GM23338 (cell line): ENCODE measurements around the gene NUSAP1. TPM values are rescaled to one million over a fixed set of nuclear protein-coding genes. Genes with fewer than 3 reads are reported as not detected.

Source experiments
- ATAC-seq: fragments of 200-7000 bp; cut with Tn5 transposase; 3 replicates; pipeline ENCODE4 v1.9.1; 2020
- DNase-seq: peaks from one replicate; pipeline ENCODE4 v3.0.0-alpha.2; 2015; ENCODE audit warnings: low spot score
- H2AFZ ChIP-seq: fragments of 200-600 bp; sonication (generic); 2 replicates; pipeline ENCODE4 v1.8.0; 2016; ENCODE audit warnings: antibody characterized with exemption, mild to moderate bottlenecking, moderate library complexity
- H3F3A ChIP-seq: fragments of 200-600 bp; sonication (generic); replicated peaks from 2 replicates; pipeline ENCODE4 v1.8.0; 2017; ENCODE audit warnings: antibody characterized with exemption, mixed run types, low read depth
- H3K27ac ChIP-seq: fragments of 200-600 bp; sonication (generic); 2 replicates; pipeline ENCODE4 v1.6.1; 2016; ENCODE audit warnings: low read depth
- H3K27me3 ChIP-seq: fragments of 200-600 bp; sonication (generic); 2 replicates; pipeline ENCODE4 v1.8.0; 2016; ENCODE audit warnings: mild to moderate bottlenecking, mixed run types, moderate library complexity; ENCODE audit not compliant: insufficient read depth
- H3K36me3 ChIP-seq: fragments of 200-600 bp; sonication (generic); 2 replicates; pipeline ENCODE4 v1.8.0; 2016; ENCODE audit warnings: mild to moderate bottlenecking; ENCODE audit not compliant: insufficient read depth
- H3K4me1 ChIP-seq: fragments of 200-600 bp; sonication (generic); 2 replicates; pipeline ENCODE4 v1.8.0; 2016; ENCODE audit warnings: mild to moderate bottlenecking, moderate library complexity; ENCODE audit not compliant: insufficient read depth
- H3K4me2 ChIP-seq: fragments of 200-600 bp; sonication (generic); 2 replicates; pipeline ENCODE4 v1.7.1; 2017; ENCODE audit warnings: mixed run types
- H3K4me3 ChIP-seq: fragments of 200-600 bp; sonication (generic); 2 replicates; pipeline ENCODE4 v1.6.1; 2016; ENCODE audit warnings: mixed run types
- H3K79me2 ChIP-seq: fragments of 200-600 bp; sonication (generic); replicated peaks from 2 replicates; pipeline ENCODE4 v1.8.0; 2017; ENCODE audit warnings: mild to moderate bottlenecking; ENCODE audit not compliant: insufficient read depth
- H3K9me2 ChIP-seq: fragments of 200-600 bp; sonication (generic); 2 replicates; pipeline ENCODE4 v1.8.0; 2017; ENCODE audit not compliant: insufficient read depth
- H4K20me1 ChIP-seq: fragments of 200-600 bp; sonication (generic); replicated peaks from 2 replicates; pipeline ENCODE4 v1.8.0; 2017; ENCODE audit warnings: mild to moderate bottlenecking; ENCODE audit not compliant: insufficient read depth
- H3K27ac Mint-ChIP-seq: 2 replicates; pipeline ENCODE4 v1.8.0; 2020; ENCODE audit warnings: inconsistent platforms, mild to moderate bottlenecking, moderate library complexity, mixed read lengths
- H3K27me3 Mint-ChIP-seq: 3 replicates; pipeline ENCODE4 v1.8.0; 2022; ENCODE audit warnings: low read depth, mild to moderate bottlenecking, moderate library complexity, mixed read lengths, inconsistent platforms; ENCODE audit not compliant: insufficient read depth, poor library complexity
- H3K36me3 Mint-ChIP-seq: 3 replicates; pipeline ENCODE4 v1.8.0; 2021; ENCODE audit warnings: low read depth, mild to moderate bottlenecking, inconsistent platforms, moderate library complexity, mixed read lengths
- H3K4me1 Mint-ChIP-seq: 3 replicates; pipeline ENCODE4 v1.8.0; 2020; ENCODE audit warnings: mild to moderate bottlenecking, inconsistent platforms, mixed read lengths
- H3K4me3 Mint-ChIP-seq: 3 replicates; pipeline ENCODE4 v1.8.0; 2021; ENCODE audit warnings: moderate library complexity, mild to moderate bottlenecking, inconsistent platforms, mixed read lengths
- H3K9me3 Mint-ChIP-seq: 3 replicates; pipeline ENCODE4 v1.8.0; 2020; ENCODE audit warnings: moderate library complexity, mild to moderate bottlenecking, inconsistent platforms, mixed read lengths
- CREB1 ChIP-seq: fragments of 250-450 bp; sonication (Bioruptor Pico); IDR thresholded peaks from 2 replicates; pipeline ENCODE4 v1.5.0; 2020; ENCODE audit warnings: low read depth, mild to moderate bottlenecking, moderate library complexity
- EZH2 ChIP-seq: fragments of 200-600 bp; sonication (generic); IDR thresholded peaks from one replicate; pipeline ENCODE4 v1.8.0; 2017; ENCODE audit warnings: antibody characterized with exemption, mild to moderate bottlenecking, low read depth; ENCODE audit not compliant: unreplicated experiment
- JUNB ChIP-seq: IDR thresholded peaks from one replicate; pipeline ENCODE4 v1.6.1; 2016; ENCODE audit warnings: antibody characterized with exemption; ENCODE audit not compliant: unreplicated experiment
- NANOG ChIP-seq: IDR thresholded peaks from 2 replicates; pipeline ENCODE4 v1.6.1; 2016; ENCODE audit warnings: antibody characterized with exemption, borderline replicate concordance
- POLR2AphosphoS5 ChIP-seq: IDR thresholded peaks from 2 replicates; pipeline ENCODE4 v1.6.1; 2016; ENCODE audit warnings: antibody characterized with exemption, low read depth
- REST ChIP-seq: IDR thresholded peaks from one replicate; pipeline ENCODE4 v1.6.1; 2018; ENCODE audit warnings: antibody characterized with exemption; ENCODE audit not compliant: unreplicated experiment
- ZNF331 ChIP-seq: fragments of 250-450 bp; sonication (Bioruptor Pico); IDR thresholded peaks from 2 replicates; pipeline ENCODE4 v1.5.0; 2020; ENCODE audit warnings: low read depth, mild to moderate bottlenecking, moderate library complexity
- ZNF462 ChIP-seq: fragments of 250-450 bp; sonication (Bioruptor Pico); IDR thresholded peaks from 2 replicates; pipeline ENCODE4 v1.5.0; 2020; ENCODE audit warnings: mild to moderate bottlenecking, moderate library complexity
- polyA plus RNA-seq: library from polyadenylated mRNA; unstranded; fragments of >200 nt; fragmentation: Nextera tagmentation; extraction: Ambion mirVana; gene quantifications from 2 replicates; pipeline ENCODE4 v1.2.1, GENCODE V29; 2016
- total RNA-seq: library from RNA; depleted of rRNA; stranded (reverse); fragments of >200 nt; shearing (Covaris generic); gene quantifications from 2 replicates; pipeline ENCODE4 v1.2.3, GENCODE V29; 2014
- TF ChIP-seq, protein P1 (sequence below), 2 experiments: fragments of 200-600 bp in 1 of 2; sonication (generic) in 1 of 2; conservative IDR thresholded peaks; 2 replicates each; pipeline versions ENCODE4 v1.5.1 to v1.6.1; 2016 to 2017; ENCODE audit warnings: antibody characterized with exemption in 2 of 2, low read depth in 2 of 2, mild to moderate bottlenecking in 2 of 2, moderate library complexity in 1 of 2

Gene NUSAP1
- total and polyA plus RNA-seq, 2 experiments from 2014 or later, result 126 to 272 TPM

DNA sequence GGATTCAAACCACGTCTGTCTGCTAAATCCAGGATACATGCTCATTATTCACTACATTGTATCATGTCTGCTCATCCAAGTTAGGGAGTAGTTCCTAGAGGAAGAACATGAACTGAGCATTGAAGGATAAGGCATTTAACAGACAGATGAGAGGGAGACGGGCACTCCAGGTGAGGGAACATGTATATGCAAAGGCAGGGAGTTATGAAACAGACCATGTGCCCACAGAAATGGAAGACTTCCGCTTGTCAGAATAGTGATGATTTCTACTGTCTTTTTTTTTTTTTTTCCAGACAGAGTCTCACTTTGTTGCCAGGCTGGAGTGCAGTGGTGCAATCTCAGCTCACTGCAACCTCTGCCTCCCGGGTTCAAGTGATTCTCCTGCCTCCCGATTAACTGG is 74.7 kb downstream of the NUSAP1 start (continued):
- TF ChIP-seq ZNF462 (CRISPR knock-in tag) (no peak), NANOG (no peak)

GRCh38 chr15:41408234-41408641 is 75.6 kb downstream of the NUSAP1 start:
- peak overlapping the region; percentile 3; the same call in 1 of the 3 replicates for H3K4me3 Mint-ChIP-seq
- no peaks in the 10 kb centered on the region for H3K4me1 ChIP-seq
- no peaks in the 10 kb centered on the region for H3K79me2 ChIP-seq
- peaks cover 3% of the 10 kb centered on the region for H3K27me3 Mint-ChIP-seq
- H3K36me3 Mint-ChIP-seq, result no peaks in the 10 kb centered on the region
- no peaks in the 10 kb centered on the region for H3K27me3 ChIP-seq
- no peaks in the 10 kb centered on the region for H3F3A ChIP-seq
- DNase-seq (no peak), ATAC-seq (peak; percentile 66)
- no peak overlapping the region for H3K27ac ChIP-seq
- no peaks in the 10 kb centered on the region; the same call in 2 of the 3 replicates for H3K9me3 Mint-ChIP-seq
- no peak overlapping the region for H3K4me3 ChIP-seq
- no peak overlapping the region for H2AFZ ChIP-seq
- no peaks in the 10 kb centered on the region for H3K36me3 ChIP-seq
- H3K9me2 ChIP-seq, result no peaks in the 10 kb centered on the region
- no peaks in the 10 kb centered on the region; the same call in 2 of the 3 replicates for H3K4me1 Mint-ChIP-seq
- peak overlapping the region; percentile 53; the same call in 1 of the 2 replicates for H3K27ac Mint-ChIP-seq
- H3K4me2 ChIP-seq, result no peak overlapping the region
- H4K20me1 ChIP-seq, result no peaks in the 10 kb centered on the region
- TF ChIP-seq CREB1 (CRISPR knock-in tag), result no peak
- no peak for TF ChIP-seq NANOG
- no peak for TF ChIP-seq EZH2
- no peak for TF ChIP-seq ZNF331 (CRISPR knock-in tag)
- TF ChIP-seq REST, result no peak
- TF ChIP-seq, protein P1, sequence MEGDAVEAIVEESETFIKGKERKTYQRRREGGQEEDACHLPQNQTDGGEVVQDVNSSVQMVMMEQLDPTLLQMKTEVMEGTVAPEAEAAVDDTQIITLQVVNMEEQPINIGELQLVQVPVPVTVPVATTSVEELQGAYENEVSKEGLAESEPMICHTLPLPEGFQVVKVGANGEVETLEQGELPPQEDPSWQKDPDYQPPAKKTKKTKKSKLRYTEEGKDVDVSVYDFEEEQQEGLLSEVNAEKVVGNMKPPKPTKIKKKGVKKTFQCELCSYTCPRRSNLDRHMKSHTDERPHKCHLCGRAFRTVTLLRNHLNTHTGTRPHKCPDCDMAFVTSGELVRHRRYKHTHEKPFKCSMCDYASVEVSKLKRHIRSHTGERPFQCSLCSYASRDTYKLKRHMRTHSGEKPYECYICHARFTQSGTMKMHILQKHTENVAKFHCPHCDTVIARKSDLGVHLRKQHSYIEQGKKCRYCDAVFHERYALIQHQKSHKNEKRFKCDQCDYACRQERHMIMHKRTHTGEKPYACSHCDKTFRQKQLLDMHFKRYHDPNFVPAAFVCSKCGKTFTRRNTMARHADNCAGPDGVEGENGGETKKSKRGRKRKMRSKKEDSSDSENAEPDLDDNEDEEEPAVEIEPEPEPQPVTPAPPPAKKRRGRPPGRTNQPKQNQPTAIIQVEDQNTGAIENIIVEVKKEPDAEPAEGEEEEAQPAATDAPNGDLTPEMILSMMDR (conservative IDR thresholded peaks at IDR 0.05; ENCODE audit: low read depth in 2 of 2), result no peak
- TF ChIP-seq JUNB, result no peak
- TF ChIP-seq POLR2AphosphoS5, result no peak
